Bronchus fibroblast of lung (primary cell): ENCODE results near the gene VPS13A. TPM values are rescaled to one million over a fixed set of nuclear protein-coding genes. Genes with fewer than 3 reads are reported as not detected.

Experiments used
- total RNA-seq: library from RNA; depleted of rRNA; stranded (reverse); fragments of >200 nt; gene quantifications from 2 replicates; pipeline ENCODE4 v1.2.3, GENCODE V29; 2015

Gene VPS13A
- 4.6 and 6.1 TPM in 2 replicates for total RNA-seq

GRCh38 chr9:77177143-77177893 lies at the start of gene VPS13A:
VPS13A (plus strand) TSS chr9:77177534; CDS start chr9:77177705, 171 bp downstream.

Other genes with a start within 250 kb of the VPS13A start
- gene FOXB2, start 157.9 kb upstream of the VPS13A start, total RNA-seq: not detected in 2 replicates